H9 (cell line): ENCODE measurements around the gene FRAT2. TPM values are rescaled to one million over a fixed set of nuclear protein-coding genes. Genes with fewer than 3 reads are reported as not detected.
A peak's percentile ranks its signal among the peaks of the same experiment; 100 is the strongest.

Source experiments
- DNase-seq: peaks from one replicate; pipeline ENCODE4 v3.0.0-alpha.2; 2017
- H2AFZ ChIP-seq: one replicate; pipeline ENCODE4 v1.6.1; 2013; ENCODE audit warnings: mild to moderate bottlenecking, low read length, control low read depth, moderate library complexity
- H2AK5ac ChIP-seq: 2 replicates; pipeline ENCODE4 v1.6.1; 2013; ENCODE audit warnings: low read length, control low read depth, mixed read lengths; ENCODE audit not compliant: insufficient read length
- H2BK120ac ChIP-seq: one replicate; pipeline ENCODE4 v1.6.1; 2013; ENCODE audit warnings: low read depth, mild to moderate bottlenecking, low read length, control low read depth, inconsistent platforms; ENCODE audit not compliant: poor library complexity, severe bottlenecking
- H2BK12ac ChIP-seq: 2 replicates; pipeline ENCODE4 v1.6.1; 2013; ENCODE audit warnings: low read length, control low read depth, mixed read lengths, low read depth; ENCODE audit not compliant: insufficient read length
- H2BK15ac ChIP-seq: 2 replicates; pipeline ENCODE4 v1.6.1; 2013; ENCODE audit warnings: low read depth, low read length, control low read depth
- H2BK20ac ChIP-seq: one replicate; pipeline ENCODE4 v1.6.1; 2013; ENCODE audit warnings: low read depth, mild to moderate bottlenecking, low read length, control low read depth, inconsistent platforms; ENCODE audit not compliant: poor library complexity, severe bottlenecking
- H2BK5ac ChIP-seq: 2 replicates; pipeline ENCODE4 v1.6.1; 2013; ENCODE audit warnings: low read length, control low read depth, mixed read lengths; ENCODE audit not compliant: insufficient read length
- H3K14ac ChIP-seq: 2 replicates; pipeline ENCODE4 v1.6.1; 2013; ENCODE audit warnings: low read length, control low read depth; ENCODE audit not compliant: insufficient read depth
- H3K18ac ChIP-seq: 2 replicates; pipeline ENCODE4 v1.6.1; 2013; ENCODE audit warnings: low read depth, mild to moderate bottlenecking, mixed read lengths, low read length, control low read depth; ENCODE audit not compliant: insufficient read length
- H3K23ac ChIP-seq: 2 replicates; pipeline ENCODE4 v1.6.1; 2013; ENCODE audit warnings: low read length, control low read depth, mixed read lengths, low read depth; ENCODE audit not compliant: insufficient read length
- H3K23me2 ChIP-seq: 2 replicates; pipeline ENCODE4 v1.6.1; 2013; ENCODE audit warnings: low read depth, mild to moderate bottlenecking, mixed read lengths, low read length, control low read depth; ENCODE audit not compliant: insufficient read length, poor library complexity, severe bottlenecking
- H3K27ac ChIP-seq: 2 replicates; pipeline ENCODE4 v1.5.1; 2013; ENCODE audit warnings: low read length, control low read depth, mixed read lengths, low read depth; ENCODE audit not compliant: insufficient read length
- H3K27me3 ChIP-seq: 2 replicates; pipeline ENCODE4 v1.6.1; 2013; ENCODE audit warnings: low read length, control low read depth, inconsistent platforms; ENCODE audit not compliant: insufficient read depth
- H3K4ac ChIP-seq: 2 replicates; pipeline ENCODE4 v1.6.1; 2013; ENCODE audit warnings: low read depth, mild to moderate bottlenecking, control low read depth, inconsistent platforms, low read length, moderate library complexity
- H3K4me1 ChIP-seq: 2 replicates; pipeline ENCODE4 v1.6.1; 2013; ENCODE audit warnings: low read length, control low read depth, inconsistent platforms; ENCODE audit not compliant: insufficient read depth
- H3K4me2 ChIP-seq: 2 replicates; pipeline ENCODE4 v1.6.1; 2013; ENCODE audit warnings: low read length, control low read depth, mixed read lengths; ENCODE audit not compliant: insufficient read length, insufficient read depth
- H3K56ac ChIP-seq: 2 replicates; pipeline ENCODE4 v1.6.1; 2013; ENCODE audit warnings: low read depth, mild to moderate bottlenecking, mixed read lengths, low read length, control low read depth; ENCODE audit not compliant: insufficient read length
- H3K79me1 ChIP-seq: 2 replicates; pipeline ENCODE4 v1.6.1; 2013; ENCODE audit warnings: low read depth, mild to moderate bottlenecking, moderate library complexity, low read length, control low read depth, inconsistent platforms; ENCODE audit not compliant: insufficient read depth, poor library complexity, severe bottlenecking
- H3K79me2 ChIP-seq: 2 replicates; pipeline ENCODE4 v1.6.1; 2013; ENCODE audit warnings: low read length, control low read depth, inconsistent platforms; ENCODE audit not compliant: insufficient read depth
- H3K9ac ChIP-seq: 2 replicates; pipeline ENCODE4 v1.6.1; 2013; ENCODE audit warnings: low read length, control low read depth, mixed read lengths; ENCODE audit not compliant: insufficient read length; ENCODE audit errors: extremely low read depth
- H3K9me3 ChIP-seq: one replicate; pipeline ENCODE4 v1.6.1; 2013; ENCODE audit warnings: low read depth, low read length, inconsistent platforms; ENCODE audit not compliant: control insufficient read depth
- H3T11ph ChIP-seq: one replicate; pipeline ENCODE4 v1.6.1; 2013; ENCODE audit warnings: mild to moderate bottlenecking, low read length, control low read depth, inconsistent platforms
- H4K20me1 ChIP-seq: one replicate; pipeline ENCODE4 v1.6.1; 2013; ENCODE audit not compliant: control insufficient read depth, insufficient read length, insufficient read depth
- H4K5ac ChIP-seq: 2 replicates; pipeline ENCODE4 v1.6.1; 2013; ENCODE audit warnings: low read depth, mild to moderate bottlenecking, mixed read lengths, low read length, control low read depth; ENCODE audit not compliant: insufficient read length
- H4K8ac ChIP-seq: replicated peaks from 2 replicates; pipeline ENCODE4 v1.6.1; 2013; ENCODE audit warnings: low read length, control low read depth, mixed read lengths, low read depth; ENCODE audit not compliant: insufficient read length
- H4K91ac ChIP-seq: 2 replicates; pipeline ENCODE4 v1.6.1; 2013; ENCODE audit warnings: low read depth, mild to moderate bottlenecking, moderate library complexity, mixed read lengths, low read length, control low read depth; ENCODE audit not compliant: insufficient read length
- H3K27ac Mint-ChIP-seq, 3 experiments: 2 replicates in 2 of 3; 3 replicates in 1 of 3; pipeline ENCODE4 v1.8.0; 2020 to 2021; ENCODE audit warnings: mixed read lengths in 3 of 3, mild to moderate bottlenecking in 1 of 3, moderate library complexity in 1 of 3
- H3K27me3 Mint-ChIP-seq: 2 replicates; pipeline ENCODE4 v1.8.0; 2021; ENCODE audit warnings: low read depth, mild to moderate bottlenecking, moderate library complexity, mixed read lengths
- H3K36me3 Mint-ChIP-seq, 3 experiments: 2 replicates in 2 of 3; 3 replicates in 1 of 3; pipeline ENCODE4 v1.8.0; 2020 to 2021; ENCODE audit warnings: low read depth in 3 of 3, mixed read lengths in 3 of 3; ENCODE audit not compliant: insufficient read depth in 1 of 3
- H3K4me1 Mint-ChIP-seq, 2 experiments: 2 replicates each; pipeline ENCODE4 v1.8.0; 2020; ENCODE audit warnings: mixed read lengths in 2 of 2
- H3K4me3 Mint-ChIP-seq, 2 experiments: 2 replicates in 1 of 2; 3 replicates in 1 of 2; pipeline ENCODE4 v1.8.0; 2020 to 2021; ENCODE audit warnings: mild to moderate bottlenecking in 2 of 2, mixed read lengths in 2 of 2, moderate library complexity in 1 of 2
- H3K9me3 Mint-ChIP-seq, 2 experiments: 2 replicates in 1 of 2; 3 replicates in 1 of 2; pipeline ENCODE4 v1.8.0; 2020; ENCODE audit warnings: mild to moderate bottlenecking in 2 of 2, mixed read lengths in 2 of 2, moderate library complexity in 1 of 2
- CTCF ChIP-seq: fragments of 200-600 bp; sonication (generic); conservative IDR thresholded peaks from 3 replicates; pipeline ENCODE4 v1.8.0; 2021; ENCODE audit warnings: antibody characterized with exemption, mild to moderate bottlenecking
- WGBS: extraction: QIAGEN DNeasy Blood & Tissue Kit; methylation state at CpG from one replicate; pipeline ENCODE4 v1.1.7; 2013; ENCODE audit warnings: missing lambda C conversion rate, low lambda C conversion rate, mixed read lengths; ENCODE audit not compliant: insufficient read length; ENCODE audit errors: extremely low coverage; 5-methylcytosine and 5-hydroxymethylcytosine counted together
- total RNA-seq: library from RNA; stranded (reverse); gene quantifications from 2 replicates; pipeline ENCODE4 v1.2.1, GENCODE V29; 2021

FRAT2 gene
- total RNA-seq, 1 experiment from 2014 or later, result 129 TPM

- Histone ChIP-seq H2BK12ac (no peak overlapping the region), H2AFZ (no peak overlapping the region), H3K79me1 (no peaks in the 10 kb centered on the region), H3K4me2 (no peak overlapping the region), H3K56ac (no peak overlapping the region), H4K8ac (no peak overlapping the region), H4K91ac (no peak overlapping the region), H3K4me1 (no peaks in the 10 kb centered on the region), H2BK5ac (no peak overlapping the region), H2BK15ac (no peak overlapping the region), H3K79me2 (no peaks in the 10 kb centered on the region), H3K9ac (no peak overlapping the region), H3K4ac (no peak overlapping the region), H3K27me3 (no peaks in the 10 kb centered on the region), H3K18ac (no peak overlapping the region), H4K5ac (no peak overlapping the region), H2BK120ac (no peak overlapping the region), H2BK20ac (no peak overlapping the region), H3K27ac (no peak overlapping the region), H4K20me1 (no peaks in the 10 kb centered on the region), H2AK5ac (no peak overlapping the region), H3K14ac (no peak overlapping the region), H3K23me2 (no peaks in the 10 kb centered on the region), H3T11ph (no peak overlapping the region), H3K23ac (no peak overlapping the region), H3K9me3 (no peaks in the 10 kb centered on the region)
- H3K4me1 Mint-ChIP-seq, result no peaks in the 10 kb centered on the region
- no peaks in the 10 kb centered on the region for H3K27me3 Mint-ChIP-seq
- peak overlapping the region in 2 of 3 experiments; percentile 47 to 92; a peak in 1 of 7 replicates for H3K27ac Mint-ChIP-seq
- TF ChIP-seq CTCF, result no peak
- H3K36me3 Mint-ChIP-seq, result peaks cover 30 to 82% (median 55%) of the 10 kb centered on the region in 3 experiments
- no peak for DNase-seq
- no peak overlapping the region for H3K4me3 Mint-ChIP-seq
- H3K9me3 Mint-ChIP-seq, result no peaks in the 10 kb centered on the region
- no CpG with 5 or more reads among the region's 6 CpGs for WGBS
Observed at GRCh38 chr10:97376413-97376812, 41.9 kb upstream of the FRAT2 start.
